NCI-H146 treated with DMSO at 0.1 percent for 48 hours (cell line): ENCODE data around the gene NFKBIL1.
"Not testable (repeated sequence)": the region's sequence is repeated elsewhere in the genome, so short reads cannot be mapped to it uniquely, and the experiment has no call there.

ENCODE experiments used
- DNase-seq: peaks from one replicate; lab custom pipeline; 2025; ENCODE audit not compliant: unreplicated experiment; lab: John Stamatoyannopoulos, UW

NFKBIL1 gene

DNA sequence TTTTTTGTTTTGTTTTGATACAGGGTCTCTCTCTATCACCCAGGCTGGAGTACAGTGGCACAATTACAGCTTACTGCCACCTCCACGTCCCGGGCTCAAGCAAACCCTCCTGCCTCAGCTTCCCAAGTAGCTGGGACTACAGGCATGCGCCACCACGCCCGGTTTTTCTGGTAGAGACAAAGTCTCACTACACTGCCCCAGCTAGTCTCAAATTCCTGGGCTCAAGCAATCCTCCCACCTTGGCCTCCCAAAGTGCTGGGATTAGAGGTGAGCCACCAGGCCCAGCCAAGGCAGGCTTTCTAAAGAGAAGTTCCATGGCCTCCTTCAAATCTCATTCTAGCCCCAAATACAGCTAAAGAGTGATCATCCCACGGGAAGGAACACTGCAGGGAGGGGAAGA, 13.4 kb upstream of the NFKBIL1 start:
- no peak for DNase-seq

DNA sequence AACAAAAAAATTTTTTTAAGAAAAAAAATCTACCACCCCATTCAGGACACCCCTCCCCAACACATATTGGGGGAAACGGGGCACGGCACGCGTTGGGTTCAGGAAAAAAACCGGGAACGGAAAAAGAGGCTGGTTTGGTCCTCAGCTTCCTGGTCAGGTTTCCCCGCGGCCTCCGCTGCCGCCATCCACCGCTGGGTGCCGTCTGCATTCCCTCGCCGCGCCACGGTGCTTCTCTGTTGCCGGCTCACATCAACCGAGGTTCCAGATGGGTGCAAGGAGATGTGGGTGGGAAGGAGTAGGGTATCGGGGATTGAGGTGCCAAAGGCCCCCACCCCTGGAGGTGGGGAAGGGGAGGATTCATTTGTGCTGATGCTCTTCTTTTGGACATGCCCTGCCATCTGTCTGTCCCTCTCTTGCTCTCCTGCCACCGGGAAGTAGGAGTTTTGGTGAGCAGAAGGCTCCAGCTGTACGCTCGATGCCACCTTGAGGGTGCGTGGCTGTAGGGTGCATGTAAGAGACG, 12.8 kb upstream of the NFKBIL1 start:
- DNase-seq, result no peak

DNA sequence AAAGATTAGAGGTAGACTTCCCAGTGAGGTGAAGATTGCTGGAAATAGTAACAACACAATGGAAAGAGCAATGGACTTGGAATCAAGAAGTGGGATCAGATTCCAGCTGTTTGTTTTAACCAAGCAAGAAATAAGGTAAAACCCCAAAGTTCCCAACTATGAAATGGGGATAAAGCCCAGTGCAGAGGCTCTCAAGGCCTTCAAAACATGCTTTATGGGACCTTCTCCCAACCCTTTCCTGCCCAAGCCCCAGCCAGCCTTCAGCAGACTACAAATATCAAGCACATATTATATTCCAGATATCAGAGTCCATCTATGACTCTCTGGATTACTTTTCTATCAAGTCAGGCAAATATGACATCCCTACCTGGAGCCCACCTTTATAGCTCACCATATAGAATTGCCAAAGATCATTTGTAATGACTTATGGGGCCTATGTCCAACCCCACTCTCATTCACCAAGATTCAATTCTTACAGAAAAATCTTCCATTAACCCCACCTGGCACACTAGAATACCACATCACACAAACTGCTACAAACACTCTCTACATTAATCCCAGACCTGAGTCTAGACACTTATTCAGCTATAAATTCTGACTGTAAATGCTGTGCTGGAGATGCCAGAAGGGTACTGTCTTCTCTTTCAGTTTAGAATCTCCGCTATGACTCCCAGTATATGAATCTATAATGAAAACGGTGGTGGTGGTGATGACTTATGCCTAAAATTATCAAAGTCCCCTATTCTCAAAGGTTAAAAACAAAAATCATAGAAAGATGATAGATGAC, 11.7 kb upstream of the NFKBIL1 start:
- DNase-seq, result no peak

DNA sequence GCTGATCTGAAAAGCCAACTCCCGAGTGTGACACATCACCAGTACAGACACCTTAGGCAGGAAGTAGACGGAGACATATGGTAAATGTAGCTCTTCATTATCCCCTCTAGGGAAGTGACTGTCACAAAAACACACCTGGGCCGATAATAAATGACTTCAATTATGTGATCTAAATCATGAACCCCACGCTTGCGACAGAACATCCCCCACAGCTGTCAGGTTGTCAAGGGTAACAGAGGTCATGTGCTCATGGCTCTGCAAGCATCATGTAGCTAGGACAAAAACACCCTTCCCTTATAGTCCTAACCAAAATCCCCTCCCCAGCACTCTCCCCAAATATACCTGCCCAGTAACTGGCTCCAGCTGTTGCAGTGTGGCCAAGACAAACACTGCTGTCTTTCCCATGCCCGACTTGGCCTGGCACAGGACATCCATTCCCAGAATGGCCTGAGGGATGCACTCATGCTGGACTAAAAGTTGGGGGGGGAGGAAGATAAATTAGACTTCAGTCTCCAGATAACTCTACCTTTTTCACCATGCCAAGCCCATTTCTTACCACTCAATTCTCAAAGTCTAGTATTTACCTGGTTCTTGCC, 8.5 kb upstream of the NFKBIL1 start:
- DNase-seq, result no peak

DNA sequence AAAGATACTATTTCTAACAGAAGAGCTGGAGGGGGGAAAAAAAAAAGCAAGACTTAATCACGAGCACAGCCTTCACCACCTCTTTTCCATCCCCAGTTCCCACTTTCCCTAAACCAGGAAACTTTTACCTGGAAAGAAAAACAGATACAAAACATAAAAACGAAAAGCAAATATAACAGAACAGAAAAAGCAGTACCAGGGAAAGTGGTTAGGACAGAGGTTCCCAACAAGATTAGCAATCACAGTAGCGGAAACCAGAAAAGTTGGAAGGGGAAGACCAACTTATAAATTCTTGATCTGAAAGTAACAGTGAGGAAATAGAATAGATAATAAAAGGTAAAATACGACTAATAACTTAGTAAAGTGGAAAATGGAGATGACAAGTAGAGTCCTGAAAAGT, 6.8 kb upstream of the NFKBIL1 start:
- DNase-seq, result no peak

DNA sequence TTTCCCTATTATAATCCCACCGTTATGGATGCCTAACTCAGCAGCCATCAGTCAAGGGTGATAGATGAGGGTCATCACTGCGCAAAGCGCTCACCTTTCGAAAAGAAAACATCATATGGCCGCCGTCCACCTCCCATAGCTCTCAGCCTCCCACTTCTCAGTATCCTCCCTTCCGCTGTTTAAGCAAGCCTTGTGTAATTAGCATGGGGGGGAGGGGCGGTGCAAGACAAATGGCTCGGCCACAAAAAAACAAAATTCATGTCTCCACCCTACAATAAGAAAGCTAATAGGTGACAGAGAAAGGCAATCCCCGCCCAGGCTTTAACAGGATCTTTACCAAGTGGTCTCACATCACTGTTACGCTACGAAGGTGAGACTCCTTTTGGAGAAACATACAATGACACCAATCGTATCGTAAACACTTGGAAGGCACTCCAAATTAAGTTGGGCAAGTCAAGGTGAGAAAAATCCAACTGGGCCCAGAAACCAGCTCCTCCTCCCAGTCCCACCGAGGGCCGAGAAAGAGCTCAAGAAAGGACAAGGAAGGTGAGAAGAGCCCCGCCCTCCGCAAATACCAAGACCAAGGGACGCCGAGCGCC, 6.2 kb upstream of the NFKBIL1 start:
- DNase-seq, result peak; percentile 57

DNA sequence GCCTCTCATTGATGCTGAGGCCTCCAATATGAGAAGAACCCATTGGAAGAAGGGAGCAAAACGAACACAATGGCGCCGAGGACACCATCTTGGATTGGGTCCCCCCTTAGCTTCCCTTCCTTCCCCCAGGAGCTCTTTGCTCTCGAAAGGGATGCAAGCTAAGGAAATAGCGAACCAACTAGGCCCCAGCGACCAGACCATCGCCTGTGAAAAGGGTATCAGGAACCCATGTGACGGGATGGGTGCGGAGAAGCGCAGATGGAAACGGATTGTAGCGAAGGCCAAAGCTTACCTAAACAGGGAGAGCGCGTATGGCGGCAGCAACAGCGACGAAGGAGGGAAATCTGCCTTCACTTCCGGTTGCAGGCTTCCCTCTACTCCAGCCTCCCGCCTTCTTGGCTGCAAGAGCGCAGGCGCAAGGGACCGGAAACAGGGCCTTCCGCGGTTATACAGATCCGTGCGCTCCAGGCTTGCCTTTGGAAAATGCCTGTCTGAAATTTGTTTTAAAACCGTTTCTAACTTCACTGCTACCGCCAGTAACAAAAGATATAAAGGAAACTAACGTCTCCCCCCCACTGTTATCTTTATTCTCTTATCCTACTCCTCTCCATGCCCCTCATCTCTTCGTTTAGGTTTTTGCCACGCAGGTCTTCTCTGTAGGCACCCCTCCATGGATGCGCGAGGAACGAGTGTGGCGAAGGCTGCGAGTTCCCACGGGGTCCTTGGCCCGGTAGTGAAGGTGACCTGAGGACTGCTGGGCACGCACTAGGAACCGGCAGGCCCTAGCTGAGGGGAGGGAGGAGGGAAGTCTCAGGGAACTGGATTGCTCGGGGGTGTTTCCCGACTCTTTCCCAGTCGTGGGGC, 5.5 kb upstream of the NFKBIL1 start, which contains the start of gene DDX39B:
Gene DDX39B, minus strand, starts transcription at position 346 of the 864 bp plus-strand sequence. CDS start 1,471 bp downstream, outside the sequence.
- peak; percentile 94 for DNase-seq

DNA sequence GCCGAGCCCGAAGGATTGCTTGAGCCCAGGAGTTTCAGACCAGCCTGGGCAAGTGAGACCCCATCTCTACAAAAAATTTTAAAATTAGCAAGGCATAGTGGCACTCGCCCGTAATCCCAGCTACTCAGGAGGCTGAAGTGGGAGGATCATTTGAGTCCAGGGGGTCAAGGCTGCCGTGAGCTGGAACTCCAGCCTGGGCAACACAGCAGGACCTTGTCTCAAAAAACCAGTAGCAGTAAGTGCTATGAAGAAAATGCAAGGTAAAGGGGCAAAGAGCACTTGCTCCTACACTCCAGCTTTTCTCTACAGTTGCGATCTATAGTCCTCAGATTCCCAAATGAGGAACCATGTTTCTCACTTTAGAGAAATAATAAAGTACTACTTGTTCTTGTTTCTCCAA, 3.8 kb upstream of the NFKBIL1 start:
- DNase-seq, result no peak

DNA sequence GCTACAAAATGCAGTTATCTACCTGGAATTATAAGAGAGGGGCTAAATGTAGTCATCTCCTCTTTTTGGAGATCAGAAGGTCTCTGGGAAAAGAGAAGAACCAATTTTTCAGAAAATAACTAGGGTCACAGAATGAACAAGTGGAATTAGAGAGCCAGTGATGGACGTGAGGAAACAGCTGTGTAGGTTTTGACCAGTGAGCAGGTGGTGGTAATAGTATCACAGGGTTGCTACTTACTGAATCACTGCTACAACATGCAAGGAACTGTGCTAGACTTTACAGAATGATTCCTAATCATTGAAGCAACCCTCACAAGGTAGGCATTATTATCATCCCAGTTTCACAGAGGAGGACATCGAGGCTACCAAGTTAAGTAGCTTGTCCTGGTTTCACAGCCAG, 2.7 kb upstream of the NFKBIL1 start:
- DNase-seq, result no peak

DNA sequence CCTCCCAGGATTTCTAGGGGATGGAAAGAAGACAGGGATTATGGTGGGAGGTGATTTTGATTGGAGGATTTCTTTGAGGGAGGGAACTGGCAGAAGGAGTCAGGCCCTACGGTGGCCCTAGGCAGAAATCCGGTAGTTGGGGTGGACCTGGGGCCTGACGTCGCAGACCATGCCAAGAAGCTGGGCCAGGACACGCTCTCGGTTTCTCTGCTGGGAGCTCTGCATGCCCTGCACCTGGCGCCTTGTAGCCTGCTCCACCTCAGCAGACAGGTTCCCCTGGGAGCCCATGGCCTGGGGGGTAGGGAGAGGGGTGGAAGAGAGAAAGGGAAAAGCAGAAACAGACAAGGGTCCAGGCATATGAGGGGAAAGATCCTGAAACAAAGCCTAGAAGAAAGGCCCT, 2.1 kb upstream of the NFKBIL1 start:
- no peak for DNase-seq

DNA sequence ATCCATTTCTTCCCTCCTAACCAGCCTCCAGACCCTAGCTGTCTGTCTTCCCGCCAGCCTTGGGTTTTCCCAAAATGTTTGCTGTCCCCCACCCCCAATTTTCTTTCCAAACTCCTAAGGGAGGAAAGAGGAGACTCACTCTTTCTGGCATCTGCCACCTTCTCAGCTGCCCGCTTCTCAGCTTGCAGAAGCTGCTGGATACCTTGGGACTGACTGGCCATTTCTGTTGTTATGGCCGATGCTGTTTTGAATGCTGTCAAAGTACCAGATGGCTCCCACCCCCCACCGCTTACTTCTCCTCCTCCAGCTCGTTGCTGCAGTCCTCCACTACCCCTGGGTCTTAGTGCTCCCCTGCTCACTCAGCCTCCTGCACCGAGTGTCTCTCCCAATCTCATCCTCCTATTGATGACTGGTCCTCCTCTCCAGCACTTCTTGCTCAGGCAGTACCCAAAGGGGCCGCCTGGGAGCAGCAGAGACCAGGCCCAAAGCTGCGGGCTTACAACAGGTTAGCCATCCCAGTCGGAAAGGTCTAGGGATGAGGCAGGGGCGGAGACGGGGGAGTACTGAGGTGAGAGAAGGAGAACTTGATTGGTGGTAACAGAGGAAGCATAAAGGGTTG, 960 bp upstream of the NFKBIL1 start, which contains the start of gene ATP6V1G2:
Gene ATP6V1G2, minus strand, starts transcription at position 270 of the 619 bp plus-strand sequence. Its CDS starts 49 bp downstream, at position 221.
- peak; percentile 96 for DNase-seq

DNA sequence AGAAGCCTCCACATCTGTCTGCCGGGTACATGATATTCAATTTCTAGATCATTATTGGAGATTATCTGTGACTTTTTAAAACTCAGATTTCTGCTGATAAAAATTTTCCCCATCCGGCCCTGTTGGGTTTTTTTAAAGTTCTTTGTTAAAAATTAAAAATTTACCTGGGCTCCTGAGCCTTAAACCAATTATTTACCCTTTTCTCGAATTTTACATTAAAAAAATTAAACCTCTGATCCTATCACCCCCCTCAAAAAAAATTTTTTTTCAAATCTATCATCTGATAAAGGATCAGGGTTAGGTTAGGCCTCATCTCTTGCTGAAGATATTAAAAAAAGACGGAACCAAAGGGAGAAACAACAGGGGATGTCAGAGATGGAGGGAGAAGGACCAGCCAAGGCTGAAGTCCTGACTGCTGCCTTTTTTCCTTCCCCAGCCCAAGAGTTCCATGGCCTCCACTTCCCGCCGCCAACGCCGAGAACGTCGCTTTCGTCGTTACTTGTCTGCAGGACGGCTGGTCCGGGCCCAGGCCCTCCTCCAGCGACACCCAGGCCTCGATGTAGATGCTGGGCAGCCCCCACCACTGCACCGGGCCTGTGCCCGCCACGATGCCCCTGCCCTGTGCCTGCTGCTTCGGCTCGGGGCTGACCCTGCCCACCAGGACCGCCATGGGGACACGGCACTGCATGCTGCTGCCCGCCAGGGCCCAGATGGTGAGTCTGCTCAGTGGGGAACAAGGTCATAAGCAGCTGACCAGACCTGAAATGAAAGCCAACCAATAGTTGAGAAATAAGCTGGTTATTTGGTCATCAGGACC, 527 bp downstream of the NFKBIL1 start:
- no peak for DNase-seq

DNA sequence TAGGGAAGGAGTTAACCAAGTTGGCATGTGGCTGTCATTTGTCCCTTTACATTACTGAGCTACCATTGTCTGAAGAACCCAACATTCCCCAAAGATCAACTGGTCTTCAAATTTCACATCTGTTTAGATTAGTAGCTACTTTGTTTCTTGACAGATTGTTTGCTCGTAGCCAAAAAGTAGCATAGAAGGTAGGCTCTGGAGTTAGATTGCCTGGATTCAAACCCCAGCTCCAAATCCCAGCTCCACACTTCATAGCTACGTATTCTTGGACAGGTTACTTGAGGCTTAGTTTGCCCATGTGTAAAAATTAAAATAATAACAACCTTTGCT, 1.1 kb downstream of the NFKBIL1 start:
- no peak for DNase-seq

DNA sequence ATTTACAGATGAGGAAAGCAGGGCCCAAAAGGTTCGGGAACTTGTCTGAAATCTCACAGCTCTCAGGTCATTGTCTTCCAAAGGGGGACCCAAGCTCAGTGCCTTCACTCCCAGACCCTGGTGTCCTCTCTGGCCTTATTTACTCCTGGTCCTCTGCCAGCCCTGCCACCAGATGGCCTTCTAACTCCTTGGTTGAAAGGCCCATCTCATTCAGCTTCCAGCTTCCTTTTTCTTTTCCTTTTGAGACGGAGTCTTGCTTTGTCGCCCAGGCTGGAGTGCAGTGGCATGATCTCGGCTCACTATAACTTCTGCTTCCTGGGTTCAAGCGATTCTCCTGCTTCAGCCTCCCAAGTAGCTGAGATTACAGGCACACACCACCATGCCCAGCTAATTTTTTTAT, 4.0 kb downstream of the NFKBIL1 start:
- not testable (repeated sequence) for DNase-seq

DNA sequence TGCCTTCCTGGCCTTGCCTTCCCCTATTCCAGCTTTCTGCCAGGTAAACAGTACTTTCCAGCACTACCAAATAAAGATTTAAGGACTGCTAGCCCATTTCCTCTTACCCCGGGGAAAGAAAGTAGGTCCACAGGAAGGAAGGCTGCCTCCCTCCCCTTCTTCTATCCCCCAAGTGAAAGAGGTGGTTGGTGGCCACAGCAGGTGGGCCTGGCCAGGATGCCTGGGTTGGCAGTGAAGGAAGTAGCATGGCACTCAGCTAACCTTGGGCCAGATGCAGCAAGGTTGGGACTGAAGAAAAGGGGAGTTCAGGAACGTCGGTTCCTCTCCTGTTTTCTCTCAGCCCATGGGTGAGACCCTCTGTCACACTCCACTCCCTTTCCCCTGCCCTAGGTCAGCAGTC, 8.9 kb downstream of the NFKBIL1 start:
- DNase-seq, result no peak

DNA sequence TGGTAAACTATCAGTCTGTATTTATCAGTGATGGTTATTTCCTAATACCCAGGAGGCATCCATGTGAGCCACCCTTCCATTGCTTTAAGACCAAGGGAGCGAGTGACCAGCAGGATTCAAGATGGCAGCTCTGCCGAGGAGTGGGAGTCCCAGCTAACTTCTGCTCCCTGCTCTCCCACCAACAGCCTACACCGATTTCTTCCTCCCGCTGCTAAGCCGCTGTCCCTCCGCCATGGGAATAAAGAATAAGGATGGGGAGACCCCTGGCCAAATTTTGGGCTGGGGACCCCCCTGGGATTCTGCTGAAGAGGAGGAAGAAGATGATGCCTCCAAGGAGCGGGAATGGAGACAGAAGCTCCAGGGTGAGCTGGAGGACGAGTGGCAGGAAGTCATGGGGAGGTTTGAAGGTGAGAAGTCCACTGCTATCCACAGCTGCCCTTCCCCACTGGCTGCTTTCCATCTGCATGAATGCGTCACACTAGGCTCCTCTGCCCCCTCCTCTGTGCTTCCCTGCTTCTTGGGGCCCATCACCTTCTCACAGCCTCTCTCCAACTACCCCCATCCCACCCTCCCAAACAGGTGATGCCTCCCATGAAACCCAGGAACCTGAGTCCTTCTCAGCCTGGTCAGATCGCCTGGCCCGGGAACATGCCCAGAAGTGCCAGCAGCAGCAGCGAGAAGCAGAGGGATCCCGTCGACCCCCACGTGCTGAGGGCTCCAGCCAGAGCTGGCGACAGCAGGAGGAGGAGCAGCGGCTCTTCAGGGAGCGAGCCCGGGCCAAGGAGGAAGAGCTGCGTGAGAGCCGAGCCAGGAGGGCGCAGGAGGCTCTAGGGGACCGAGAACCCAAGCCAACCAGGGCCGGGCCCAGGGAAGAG, 10.3 kb downstream of the NFKBIL1 start:
- DNase-seq, result no peak

DNA sequence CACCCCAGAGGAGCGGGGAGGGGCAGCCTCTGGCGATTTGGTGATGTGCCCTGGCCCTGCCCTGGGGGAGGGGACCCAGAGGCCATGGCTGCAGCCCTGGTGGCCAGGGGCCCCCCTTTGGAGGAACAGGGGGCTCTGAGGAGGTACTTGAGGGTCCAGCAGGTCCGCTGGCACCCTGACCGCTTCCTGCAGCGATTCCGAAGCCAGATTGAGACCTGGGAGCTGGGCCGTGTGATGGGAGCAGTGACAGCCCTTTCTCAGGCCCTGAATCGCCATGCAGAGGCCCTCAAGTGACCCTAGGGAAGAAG, 10.9 kb downstream of the NFKBIL1 start:
- DNase-seq, result no peak

DNA sequence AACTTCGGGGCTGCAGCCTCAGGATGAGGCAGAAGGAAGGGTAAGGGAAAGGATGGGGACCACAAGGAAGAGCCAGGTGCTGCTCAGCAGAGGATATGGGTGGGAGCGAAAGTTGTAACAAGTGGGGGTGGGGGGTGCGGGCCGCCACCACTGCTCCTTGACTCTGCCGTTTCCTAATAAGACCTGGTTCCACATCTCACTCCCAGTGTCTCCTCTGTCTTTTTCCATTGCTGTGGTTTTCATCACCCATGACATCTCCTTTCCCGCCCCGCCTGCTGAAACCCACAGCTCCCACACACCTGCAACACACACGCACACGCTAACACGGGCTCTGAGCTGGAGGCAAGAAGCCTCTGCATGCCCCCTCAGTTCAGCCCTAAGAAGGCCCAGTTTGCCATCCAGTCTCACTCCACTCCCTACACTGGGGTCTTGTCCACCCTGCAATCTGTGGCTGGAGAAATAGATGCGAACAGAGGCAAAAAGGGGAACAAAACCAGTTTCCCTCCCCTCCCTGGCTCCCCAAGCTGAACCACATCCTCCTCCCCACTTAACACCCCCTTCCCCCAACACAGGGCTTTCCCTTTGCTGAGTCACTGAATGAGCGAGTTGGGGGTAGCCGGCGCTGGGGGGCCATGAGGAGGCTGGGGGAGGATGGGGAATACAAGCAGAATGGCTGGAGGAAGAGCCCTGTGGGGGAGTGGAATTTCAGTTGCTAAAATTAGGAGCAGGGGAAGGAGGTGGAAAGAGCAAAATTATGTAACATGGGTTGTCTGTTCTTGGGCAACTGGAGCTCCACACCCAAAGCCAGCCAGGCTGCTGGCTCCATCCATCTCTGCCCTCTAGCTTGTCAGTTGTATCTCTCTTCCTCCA, 11.5 kb downstream of the NFKBIL1 start:
- DNase-seq, result no peak
